Activated CD4-positive, alpha-beta T cell treated with anti-CD3 and anti-CD28 coated beads for 36 hours (primary cell): ENCODE data around the gene SLC9A8. TPM values are rescaled to one million over a fixed set of nuclear protein-coding genes. Genes with fewer than 3 reads are reported as not detected.

ENCODE experiments used
- ATAC-seq: fragments of 200-7000 bp; cut with Tn5 transposase; one replicate; pipeline ENCODE4 v1.10.0; 2021; ENCODE audit warnings: mild to moderate bottlenecking, moderate library complexity
- CTCF ChIA-PET: fragments of 350-600 bp; sonication (Branson Sonifier 250); formaldehyde crosslinking; loops from one replicate; lab custom pipeline; 2021; ENCODE audit warnings: antibody characterized with exemption; lab: Charles Lee
- POLR2A ChIA-PET: fragments of 350-600 bp; sonication (Branson Sonifier 250); formaldehyde crosslinking; loops from one replicate; lab custom pipeline; 2021; ENCODE audit warnings: antibody characterized with exemption, inconsistent platforms; lab: Charles Lee
- DNase-seq: peaks from one replicate; pipeline ENCODE4 v3.0.0-alpha.2; 2020
- H3K27ac Mint-ChIP-seq: one replicate; pipeline ENCODE4 v1.8.0; 2021; ENCODE audit warnings: mixed read lengths
- H3K27me3 Mint-ChIP-seq: one replicate; pipeline ENCODE4 v1.8.0; 2021; ENCODE audit warnings: mixed read lengths
- H3K36me3 Mint-ChIP-seq: one replicate; pipeline ENCODE4 v1.8.0; 2021; ENCODE audit warnings: low read depth, mixed read lengths
- H3K4me1 Mint-ChIP-seq: one replicate; pipeline ENCODE4 v1.8.0; 2021; ENCODE audit warnings: mixed read lengths
- H3K4me3 Mint-ChIP-seq: one replicate; pipeline ENCODE4 v1.8.0; 2021; ENCODE audit warnings: mild to moderate bottlenecking, moderate library complexity, mixed read lengths
- H3K9me3 Mint-ChIP-seq: one replicate; pipeline ENCODE4 v1.8.0; 2021; ENCODE audit warnings: low read depth, mixed read lengths
- intact Hi-C, 2 experiments: fragments of 100-400 bp; cut with DNase I in 1 of 2; cut with micrococcal nuclease in 1 of 2; formaldehyde crosslinking; loops; one replicate each; pipeline versions ENCODE4 v1.14.2 to v1.15.1; 2022 to 2024; cut with DNase I, micrococcal nuclease
- total RNA-seq, 2 experiments: library from RNA; stranded (reverse); gene quantifications; one replicate each; pipeline ENCODE4 v1.2.3, GENCODE V29; 2021

SLC9A8 gene
- total RNA-seq, 2 experiments from 2014 or later, result 12.6 to 16.7 TPM

GRCh38 chr20:49925901-49926454, 113.3 kb downstream of the SLC9A8 start:
- Mint-ChIP-seq H3K36me3 (no peaks in the 10 kb centered on the region), H3K9me3 (no peaks in the 10 kb centered on the region), H3K27me3 (peaks cover 2% of the 10 kb centered on the region), H3K4me1 (peaks cover 6% of the 10 kb centered on the region), H3K4me3 (no peak overlapping the region), H3K27ac (no peak overlapping the region)
- ChIA-PET CTCF (interaction anchor here (0.6 to 1.3 kb wide), 3 partner anchors 10 to 202 kb away, joined by 3 to 4 read pairs (median 3); partner anchors contain the start of gene RNF114), POLR2A (no interaction called here)
- DNase-seq (no peak), ATAC-seq (no peak)
- intact Hi-C loops, result loop anchor here (5.0 to 10.0 kb wide), 2 partner anchors 34 to 591 kb away; no protein-coding TSS in a partner anchor

GRCh38 chr20:49928411-49929141, 115.9 kb downstream of the SLC9A8 start:
- peaks cover 2% of the 10 kb centered on the region for H3K27me3 Mint-ChIP-seq
- ChIA-PET POLR2A (no interaction called here), CTCF (interaction anchor here (0.6 to 1.2 kb wide), 4 partner anchors 8 to 596 kb away, joined by 3 to 6 read pairs (median 3); partner anchors contain the start of gene RNF114)
- H3K4me3 Mint-ChIP-seq, result no peak overlapping the region
- peak; percentile 90 for DNase-seq
- ATAC-seq, result peak; percentile 98
- H3K27ac Mint-ChIP-seq, result peak overlapping the region; percentile 63
- H3K9me3 Mint-ChIP-seq, result no peaks in the 10 kb centered on the region
- H3K36me3 Mint-ChIP-seq, result no peaks in the 10 kb centered on the region
- intact Hi-C loops, result loop anchor here (1.0 to 10.0 kb wide), 5 partner anchors 14 to 594 kb away; partner anchors contain the start of gene SPATA2 (in 1 of the 2)
- peaks cover 6% of the 10 kb centered on the region for H3K4me1 Mint-ChIP-seq

- POLR2A ChIA-PET, result no interaction called here
- CTCF ChIA-PET, result interaction anchor here (1.0 kb wide), 1 partner anchor 317 kb away, joined by 4 read pairs; no protein-coding TSS in a partner anchor
- H3K4me3 Mint-ChIP-seq, result no peak overlapping the region
- no peak overlapping the region for H3K27ac Mint-ChIP-seq
- H3K27me3 Mint-ChIP-seq, result peaks cover 2% of the 10 kb centered on the region
- DNase-seq, result no peak
- no peaks in the 10 kb centered on the region for H3K9me3 Mint-ChIP-seq
- ATAC-seq, result no peak
- peaks cover 8% of the 10 kb centered on the region for H3K4me1 Mint-ChIP-seq
- intact Hi-C loops, result loop anchor here (2.0 to 10.0 kb wide), 3 partner anchors 14 to 594 kb away; partner anchors contain the start of gene SPATA2 (in 1 of the 2)
- no peaks in the 10 kb centered on the region for H3K36me3 Mint-ChIP-seq
Observed at GRCh38 chr20:49929142-49929494, 116.5 kb downstream of the SLC9A8 start.

GRCh38 chr20:49935746-49936152, 123.1 kb downstream of the SLC9A8 start:
- Mint-ChIP-seq H3K36me3 (peaks cover 13% of the 10 kb centered on the region), H3K27me3 (peaks cover under 1% of the 10 kb centered on the region), H3K9me3 (no peaks in the 10 kb centered on the region), H3K4me1 (peaks cover 35% of the 10 kb centered on the region), H3K4me3 (peak overlapping the region; percentile 85), H3K27ac (peak overlapping the region; percentile 55)
- ATAC-seq, result no peak
- ChIA-PET POLR2A (no interaction called here), CTCF (interaction anchor here (0.6 to 1.3 kb wide), 12 partner anchors 8 to 1560 kb away, joined by 3 to 7 read pairs (median 4); partner anchors contain the start of gene SPATA2)
- no peak for DNase-seq
- intact Hi-C loops, result loop anchor here (1.0 to 10.0 kb wide), 6 partner anchors 16 to 771 kb away; partner anchors contain the start of genes B4GALT5 (in 1 of the 2), PEDS1 (in 1 of the 2), SNAI1 (in 1 of the 2) and SPATA2 (in 1 of the 2)

GRCh38 chr20:49936153-49937026, 123.8 kb downstream of the SLC9A8 start, which contains the start of gene RNF114:
RNF114 (plus strand) TSS chr20:49936397; CDS start chr20:49936413, 16 bp downstream.
- Mint-ChIP-seq H3K36me3 (peaks cover 19% of the 10 kb centered on the region), H3K9me3 (no peaks in the 10 kb centered on the region), H3K4me3 (peak within 1 kb of the TSS; percentile 85), H3K27ac (peak within 1 kb of the TSS; percentile 85), H3K27me3 (no peaks in the 10 kb centered on the region), H3K4me1 (peaks cover 41% of the 10 kb centered on the region)
- CTCF ChIA-PET, result interaction anchor here (0.6 to 2.1 kb wide), 10 partner anchors 8 to 415 kb away, joined by 3 to 8 read pairs (median 4); partner anchors contain the start of gene SPATA2
- POLR2A ChIA-PET, result interaction anchor here (0.7 kb wide), 1 partner anchor 21 kb away, joined by 5 read pairs; the partner anchor contains the start of gene SPATA2
- ATAC-seq (peak; percentile 93), DNase-seq (peak; percentile 96)
- intact Hi-C loops, result loop anchor here (1.0 to 10.0 kb wide), 6 partner anchors 15 to 772 kb away; partner anchors contain the start of genes B4GALT5 (in 1 of the 2), PEDS1 (in 1 of the 2), SNAI1 (in 1 of the 2) and SPATA2 (in 1 of the 2)

- intact Hi-C loops, result loop anchor here in 1 of 2 experiments (10.0 kb wide), 1 partner anchor 772 kb away; no protein-coding TSS in a partner anchor
- Mint-ChIP-seq H3K9me3 (no peaks in the 10 kb centered on the region), H3K4me1 (peaks cover 45% of the 10 kb centered on the region), H3K27ac (peak overlapping the region; percentile 85), H3K27me3 (no peaks in the 10 kb centered on the region), H3K36me3 (peaks cover 26% of the 10 kb centered on the region), H3K4me3 (peak overlapping the region; percentile 85)
- ChIA-PET POLR2A (interaction anchor here (1.6 kb wide), 1 partner anchor 21 kb away, joined by 4 read pairs; no protein-coding TSS in a partner anchor), CTCF (interaction anchor here (1.1 to 2.2 kb wide), 7 partner anchors 8 to 416 kb away, joined by 3 to 8 read pairs (median 4); no protein-coding TSS in a partner anchor)
- peak; percentile 15 for ATAC-seq
- DNase-seq, result no peak
Observed at GRCh38 chr20:49937027-49937929, 124.7 kb downstream of the SLC9A8 start.

- H3K36me3 Mint-ChIP-seq, result peaks cover 31% of the 10 kb centered on the region
- CTCF ChIA-PET, result interaction anchor here (0.6 to 2.2 kb wide), 8 partner anchors 11 to 294 kb away, joined by 3 to 8 read pairs (median 4); no protein-coding TSS in a partner anchor
- H3K27ac Mint-ChIP-seq, result peak overlapping the region; percentile 22
- H3K9me3 Mint-ChIP-seq, result no peaks in the 10 kb centered on the region
- DNase-seq, result no peak
- ATAC-seq, result no peak
- no peaks in the 10 kb centered on the region for H3K27me3 Mint-ChIP-seq
- POLR2A ChIA-PET, result interaction anchor here (0.7 to 1.6 kb wide), 2 partner anchors 22 to 176 kb away, joined by 3 to 4 read pairs; no protein-coding TSS in a partner anchor
- peaks cover 50% of the 10 kb centered on the region for H3K4me1 Mint-ChIP-seq
- intact Hi-C loops, result loop anchor here in 1 of 2 experiments (10.0 kb wide), 1 partner anchor 774 kb away; no protein-coding TSS in a partner anchor
- H3K4me3 Mint-ChIP-seq, result peak overlapping the region; percentile 85
Observed at GRCh38 chr20:49938173-49939163, 125.8 kb downstream of the SLC9A8 start.

- H3K27ac Mint-ChIP-seq, result no peak overlapping the region
- no peak overlapping the region for H3K4me3 Mint-ChIP-seq
- intact Hi-C loops, result no loop called here
- no peaks in the 10 kb centered on the region for H3K27me3 Mint-ChIP-seq
- H3K4me1 Mint-ChIP-seq, result peaks cover 45% of the 10 kb centered on the region
- ATAC-seq, result no peak
- no peak for DNase-seq
- H3K36me3 Mint-ChIP-seq, result peaks cover 49% of the 10 kb centered on the region
- no peaks in the 10 kb centered on the region for H3K9me3 Mint-ChIP-seq
- CTCF ChIA-PET, result interaction anchor here (0.5 to 0.6 kb wide), 2 partner anchors 162 to 407 kb away, joined by 3 read pairs; no protein-coding TSS in a partner anchor
- POLR2A ChIA-PET, result interaction anchor here (0.6 to 0.7 kb wide), 2 partner anchors 20 to 303 kb away, joined by 3 to 8 read pairs; no protein-coding TSS in a partner anchor
Observed at GRCh38 chr20:49941456-49941855, 128.8 kb downstream of the SLC9A8 start.
